ENCODE measurements around the gene CDH13.

Gene CDH13

GRCh38 chr16:82735186-82735585 lies 108.4 kb downstream of the CDH13 start:
- no peak for TF ChIP-seq SIN3A (IDR thresholded peaks at IDR 0.05; ENCODE audit: borderline replicate concordance, insufficient read depth, low read length)
- no peak for TF ChIP-seq REST (IDR thresholded peaks at IDR 0.05; ENCODE audit: insufficient read depth in 1 of 2, low read depth in 2 of 2, low read length in 2 of 2)
- TF ChIP-seq TAF1 (IDR thresholded peaks at IDR 0.05; ENCODE audit: borderline replicate concordance, insufficient read depth, low read length) = no peak
- no peak for TF ChIP-seq POLR2AphosphoS5 (IDR thresholded peaks at IDR 0.05; ENCODE audit: low read depth, low read length)
- TF ChIP-seq FOXP2 (optimal IDR thresholded peaks at IDR 0.05; ENCODE audit: borderline replicate concordance, extremely low read depth, extremely low read length, insufficient read depth) = no peak

GRCh38 chr16:82735673-82736091 lies 108.9 kb downstream of the CDH13 start:
- TF ChIP-seq TAF1 (IDR thresholded peaks at IDR 0.05; ENCODE audit: borderline replicate concordance, insufficient read depth, low read length) (no peak), SIN3A (IDR thresholded peaks at IDR 0.05; ENCODE audit: borderline replicate concordance, insufficient read depth, low read length) (no peak), POLR2AphosphoS5 (IDR thresholded peaks at IDR 0.05; ENCODE audit: low read depth, low read length) (no peak), REST (IDR thresholded peaks at IDR 0.05; ENCODE audit: insufficient read depth in 1 of 2, low read depth in 2 of 2, low read length in 2 of 2) (no peak), FOXP2 (optimal IDR thresholded peaks at IDR 0.05; ENCODE audit: borderline replicate concordance, extremely low read depth, extremely low read length, insufficient read depth) (no peak)

- TF ChIP-seq FOXP2 (optimal IDR thresholded peaks at IDR 0.05; ENCODE audit: borderline replicate concordance, extremely low read depth, extremely low read length, insufficient read depth) (no peak), POLR2AphosphoS5 (IDR thresholded peaks at IDR 0.05; ENCODE audit: low read depth, low read length) (no peak), REST (IDR thresholded peaks at IDR 0.05; ENCODE audit: insufficient read depth in 1 of 2, low read depth in 2 of 2, low read length in 2 of 2) (no peak), TAF1 (IDR thresholded peaks at IDR 0.05; ENCODE audit: borderline replicate concordance, insufficient read depth, low read length) (no peak), SIN3A (IDR thresholded peaks at IDR 0.05; ENCODE audit: borderline replicate concordance, insufficient read depth, low read length) (no peak)
Observed at GRCh38 chr16:82736224-82736623, 109.5 kb downstream of the CDH13 start.

GRCh38 chr16:82738699-82739098 lies 111.9 kb downstream of the CDH13 start:
- TF ChIP-seq TAF1 (IDR thresholded peaks at IDR 0.05; ENCODE audit: borderline replicate concordance, insufficient read depth, low read length) (no peak), SIN3A (IDR thresholded peaks at IDR 0.05; ENCODE audit: borderline replicate concordance, insufficient read depth, low read length) (no peak), POLR2AphosphoS5 (IDR thresholded peaks at IDR 0.05; ENCODE audit: low read depth, low read length) (no peak), REST (IDR thresholded peaks at IDR 0.05; ENCODE audit: insufficient read depth in 1 of 2, low read depth in 2 of 2, low read length in 2 of 2) (no peak), FOXP2 (optimal IDR thresholded peaks at IDR 0.05; ENCODE audit: borderline replicate concordance, extremely low read depth, extremely low read length, insufficient read depth) (no peak)
